Measurements from ENCODE around the gene WDR36.

WDR36 gene

GRCh38 chr5:111092062-111092853 lies at the start of gene WDR36:
Gene WDR36 (plus strand): TSS chr5:111092348. CDS start chr5:111092457, 109 bp downstream.
- H3K9ac ChIP-seq (ENCODE audit: low read length), result peak within 1 kb of the TSS; percentile 86
- TF ChIP-seq, protein P1, sequence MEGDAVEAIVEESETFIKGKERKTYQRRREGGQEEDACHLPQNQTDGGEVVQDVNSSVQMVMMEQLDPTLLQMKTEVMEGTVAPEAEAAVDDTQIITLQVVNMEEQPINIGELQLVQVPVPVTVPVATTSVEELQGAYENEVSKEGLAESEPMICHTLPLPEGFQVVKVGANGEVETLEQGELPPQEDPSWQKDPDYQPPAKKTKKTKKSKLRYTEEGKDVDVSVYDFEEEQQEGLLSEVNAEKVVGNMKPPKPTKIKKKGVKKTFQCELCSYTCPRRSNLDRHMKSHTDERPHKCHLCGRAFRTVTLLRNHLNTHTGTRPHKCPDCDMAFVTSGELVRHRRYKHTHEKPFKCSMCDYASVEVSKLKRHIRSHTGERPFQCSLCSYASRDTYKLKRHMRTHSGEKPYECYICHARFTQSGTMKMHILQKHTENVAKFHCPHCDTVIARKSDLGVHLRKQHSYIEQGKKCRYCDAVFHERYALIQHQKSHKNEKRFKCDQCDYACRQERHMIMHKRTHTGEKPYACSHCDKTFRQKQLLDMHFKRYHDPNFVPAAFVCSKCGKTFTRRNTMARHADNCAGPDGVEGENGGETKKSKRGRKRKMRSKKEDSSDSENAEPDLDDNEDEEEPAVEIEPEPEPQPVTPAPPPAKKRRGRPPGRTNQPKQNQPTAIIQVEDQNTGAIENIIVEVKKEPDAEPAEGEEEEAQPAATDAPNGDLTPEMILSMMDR (IDR thresholded peaks at IDR 0.05; ENCODE audit: low read depth, low read length), result no peak
- no peak for TF ChIP-seq EZH2phosphoT487 (IDR thresholded peaks at IDR 0.05; ENCODE audit: low read depth)
- peaks cover 4% of the 10 kb centered on the region; the same call in 1 of the 2 replicates for H4K20me1 ChIP-seq (ENCODE audit: insufficient read depth, low read length)
- peaks cover 43% of the 10 kb centered on the region for H3K79me2 ChIP-seq (ENCODE audit: low read length)
- peak within 1 kb of the TSS; percentile 99 for H3K4me3 ChIP-seq (ENCODE audit: low read length)
- no peaks in the 10 kb centered on the region for H3K9me3 ChIP-seq (ENCODE audit: insufficient read depth, low read length)
- peak within 1 kb of the TSS; percentile 93 for H2AFZ ChIP-seq (ENCODE audit: low read depth, low read length)
- H3K4me1 ChIP-seq (ENCODE audit: low read length), result peaks cover 19% of the 10 kb centered on the region
- peaks cover 11% of the 10 kb centered on the region for H3K36me3 ChIP-seq (replicated peaks; ENCODE audit: low read depth, low read length)
- H3K27me3 ChIP-seq (ENCODE audit: low read depth, low read length), result no peaks in the 10 kb centered on the region
- H3K27ac ChIP-seq (ENCODE audit: low read length), result peak within 1 kb of the TSS; percentile 55
- peak within 1 kb of the TSS; percentile 90 for H3K4me2 ChIP-seq (ENCODE audit: low read length)

- Histone ChIP-seq H3K27ac (ENCODE audit: low read length) (no peak overlapping the region), H3K4me1 (ENCODE audit: low read length) (no peaks in the 10 kb centered on the region), H3K9me3 (ENCODE audit: insufficient read depth, low read length) (no peaks in the 10 kb centered on the region), H3K36me3 (replicated peaks; ENCODE audit: low read depth, low read length) (no peaks in the 10 kb centered on the region), H3K9ac (ENCODE audit: low read length) (no peak overlapping the region), H2AFZ (ENCODE audit: low read depth, low read length) (no peak overlapping the region), H3K27me3 (ENCODE audit: low read depth, low read length) (no peaks in the 10 kb centered on the region), H3K79me2 (ENCODE audit: low read length) (no peaks in the 10 kb centered on the region), H3K4me2 (ENCODE audit: low read length) (no peak overlapping the region), H3K4me3 (ENCODE audit: low read length) (no peak overlapping the region), H4K20me1 (ENCODE audit: insufficient read depth, low read length) (no peaks in the 10 kb centered on the region)
- TF ChIP-seq, protein P1 (IDR thresholded peaks at IDR 0.05; ENCODE audit: low read depth, low read length), result no peak
- TF ChIP-seq EZH2phosphoT487 (IDR thresholded peaks at IDR 0.05; ENCODE audit: low read depth), result no peak
Observed at GRCh38 chr5:111043712-111044506, 48.2 kb upstream of the WDR36 start.

DNA sequence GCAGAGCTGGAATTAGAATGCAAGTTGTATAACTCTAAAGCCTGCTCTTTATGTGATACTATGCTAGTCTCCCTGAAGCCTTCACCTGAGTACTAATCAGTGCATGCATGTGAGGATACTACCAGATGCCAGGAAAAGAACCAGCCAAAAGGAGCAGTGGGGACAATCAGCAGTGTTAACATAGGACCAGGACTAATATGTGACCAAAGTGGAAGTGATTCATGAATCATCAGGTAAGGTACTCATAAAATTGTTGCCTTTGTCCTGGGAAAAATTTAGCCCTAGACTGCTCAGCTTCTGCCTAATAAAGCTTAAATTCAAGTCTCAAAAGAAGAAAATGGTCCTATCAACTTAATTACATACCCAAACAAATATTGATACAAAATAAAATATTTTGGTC lies 34.1 kb upstream of the WDR36 start:
- H3K9me3 ChIP-seq (ENCODE audit: insufficient read depth, low read length), result no peaks in the 10 kb centered on the region
- no peaks in the 10 kb centered on the region for H3K36me3 ChIP-seq (replicated peaks; ENCODE audit: low read depth, low read length)
- no peak for TF ChIP-seq EZH2phosphoT487 (IDR thresholded peaks at IDR 0.05; ENCODE audit: low read depth)
- TF ChIP-seq, protein P1 (IDR thresholded peaks at IDR 0.05; ENCODE audit: low read depth, low read length), result no peak
- H4K20me1 ChIP-seq (ENCODE audit: insufficient read depth, low read length), result no peaks in the 10 kb centered on the region
- H3K27me3 ChIP-seq (ENCODE audit: low read depth, low read length), result no peaks in the 10 kb centered on the region
- no peaks in the 10 kb centered on the region for H3K79me2 ChIP-seq (ENCODE audit: low read length)
- H2AFZ ChIP-seq (ENCODE audit: low read depth, low read length), result no peak overlapping the region
- H3K9ac ChIP-seq (ENCODE audit: low read length), result no peak overlapping the region
- no peak overlapping the region for H3K27ac ChIP-seq (ENCODE audit: low read length)
- no peak overlapping the region for H3K4me3 ChIP-seq (ENCODE audit: low read length)
- H3K4me1 ChIP-seq (ENCODE audit: low read length), result no peaks in the 10 kb centered on the region
- H3K4me2 ChIP-seq (ENCODE audit: low read length), result no peak overlapping the region

GRCh38 chr5:111060169-111060568 lies 32.0 kb upstream of the WDR36 start:
- no peak overlapping the region for H3K4me2 ChIP-seq (ENCODE audit: low read length)
- TF ChIP-seq, protein P1 (IDR thresholded peaks at IDR 0.05; ENCODE audit: low read depth, low read length), result no peak
- no peak for TF ChIP-seq EZH2phosphoT487 (IDR thresholded peaks at IDR 0.05; ENCODE audit: low read depth)
- H3K4me1 ChIP-seq (ENCODE audit: low read length), result no peaks in the 10 kb centered on the region
- no peak overlapping the region for H3K27ac ChIP-seq (ENCODE audit: low read length)
- no peaks in the 10 kb centered on the region for H3K27me3 ChIP-seq (ENCODE audit: low read depth, low read length)
- H4K20me1 ChIP-seq (ENCODE audit: insufficient read depth, low read length), result no peaks in the 10 kb centered on the region
- H3K9me3 ChIP-seq (ENCODE audit: insufficient read depth, low read length), result no peaks in the 10 kb centered on the region
- no peak overlapping the region for H3K9ac ChIP-seq (ENCODE audit: low read length)
- no peaks in the 10 kb centered on the region for H3K36me3 ChIP-seq (replicated peaks; ENCODE audit: low read depth, low read length)
- H2AFZ ChIP-seq (ENCODE audit: low read depth, low read length), result no peak overlapping the region
- no peaks in the 10 kb centered on the region for H3K79me2 ChIP-seq (ENCODE audit: low read length)
- no peak overlapping the region for H3K4me3 ChIP-seq (ENCODE audit: low read length)

Data from OCI-LY3 (cell line).